Common myeloid progenitor, CD34-positive (primary cell): ENCODE data around the gene NME5.
"Not testable (repeated sequence)": the region's sequence is repeated elsewhere in the genome, so short reads cannot be mapped to it uniquely, and the experiment has no call there.

ENCODE experiments used
- CTCF ChIA-PET: fragments of 350-600 bp; sonication (Branson Sonifier 250); formaldehyde crosslinking; loops from one replicate; lab custom pipeline; 2021; ENCODE audit warnings: antibody characterized with exemption; lab: Charles Lee
- POLR2A ChIA-PET: fragments of 350-600 bp; sonication (Branson Sonifier 250); formaldehyde crosslinking; loops from one replicate; lab custom pipeline; 2021; ENCODE audit warnings: antibody characterized with exemption; lab: Charles Lee
- DNase-seq, 3 donors: peaks; one replicate each; pipeline versions ENCODE4 v3.0.0 to v3.0.0-alpha.2; 2013
- H3K27ac ChIP-seq, 2 experiments: 1 replicate in 1 of 2; 2 replicates in 1 of 2; pipeline ENCODE4 v1.7.0; 2013; ENCODE audit warnings: inconsistent platforms in 2 of 2, low read length in 2 of 2, mild to moderate bottlenecking in 2 of 2, low read depth in 1 of 2, moderate library complexity in 1 of 2; ENCODE audit not compliant: severe bottlenecking in 2 of 2, insufficient read depth in 1 of 2, poor library complexity in 1 of 2
- H3K27me3 ChIP-seq, 5 experiments: replicated peaks in 2 of 5; 1 replicate in 3 of 5; 2 replicates in 2 of 5; pipeline versions ENCODE4 v1.6.1 to v1.7.0; 2013; ENCODE audit warnings: low read length in 4 of 5, mild to moderate bottlenecking in 2 of 5, moderate library complexity in 2 of 5, inconsistent platforms in 1 of 5; ENCODE audit not compliant: insufficient read depth in 5 of 5, control insufficient read depth in 4 of 5
- H3K36me3 ChIP-seq, 4 experiments: 1 replicate in 2 of 4; 2 replicates in 2 of 4; pipeline versions ENCODE4 v1.6.1 to v1.7.0; 2013; ENCODE audit warnings: low read length in 3 of 4, control low read depth in 1 of 4, mild to moderate bottlenecking in 1 of 4; ENCODE audit not compliant: control insufficient read depth in 4 of 4, insufficient read depth in 4 of 4
- H3K4me1 ChIP-seq, 4 experiments: 1 replicate in 3 of 4; 2 replicates in 1 of 4; pipeline versions ENCODE4 v1.6.1 to v1.7.1; 2013; ENCODE audit warnings: low read length in 3 of 4, mild to moderate bottlenecking in 3 of 4, control low read depth in 1 of 4, inconsistent platforms in 1 of 4, moderate library complexity in 1 of 4; ENCODE audit not compliant: control insufficient read depth in 4 of 4, insufficient read depth in 4 of 4; ENCODE audit errors: control extremely low read depth in 1 of 4
- H3K4me3 ChIP-seq, 7 experiments: 1 replicate in 4 of 7; 2 replicates in 3 of 7; pipeline versions ENCODE4 v1.5.1 to v1.7.0; 2013; ENCODE audit warnings: mild to moderate bottlenecking in 7 of 7, low read length in 6 of 7, moderate library complexity in 6 of 7, inconsistent platforms in 2 of 7, low read depth in 2 of 7, control low read depth in 1 of 7; ENCODE audit not compliant: insufficient read depth in 4 of 7, control insufficient read depth in 1 of 7; ENCODE audit errors: extremely low read depth in 1 of 7
- H3K9me3 ChIP-seq, 5 experiments: 1 replicate in 4 of 5; 2 replicates in 1 of 5; pipeline versions ENCODE4 v1.6.1 to v1.7.1; 2013; ENCODE audit warnings: low read length in 4 of 5, mild to moderate bottlenecking in 2 of 5, inconsistent platforms in 1 of 5, low read depth in 1 of 5, moderate library complexity in 1 of 5; ENCODE audit not compliant: control insufficient read depth in 4 of 5, insufficient read depth in 2 of 5; ENCODE audit errors: control extremely low read depth in 1 of 5
- WGBS: methylation state at CpG from one replicate; pipeline ENCODE4 v1.1.5; 2013; ENCODE audit not compliant: insufficient coverage; 5-methylcytosine and 5-hydroxymethylcytosine counted together

NME5 gene

DNA sequence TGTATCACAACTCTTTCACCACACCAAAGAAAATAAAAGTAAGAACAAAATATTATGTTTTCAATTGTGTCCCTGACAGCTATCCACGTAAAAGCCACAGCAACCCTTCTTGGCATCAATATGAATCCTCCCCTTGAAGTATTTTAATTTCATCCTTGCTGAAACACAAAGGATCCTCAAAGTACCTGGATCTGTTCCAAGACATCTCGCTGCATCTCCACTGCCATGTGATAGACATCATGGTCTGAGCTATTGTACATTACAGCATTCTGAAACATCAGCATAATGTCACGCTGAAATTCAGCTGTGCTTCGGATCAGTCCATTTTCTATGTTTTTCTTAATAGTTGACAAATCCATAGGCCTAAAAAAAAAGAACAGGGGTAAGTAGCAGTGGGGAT is 21.5 kb upstream of the NME5 start:
- POLR2A ChIA-PET: interaction anchor here (0.6 kb wide), 1 partner anchor 30 kb away, joined by 4 read pairs; no protein-coding TSS in a partner anchor

DNA sequence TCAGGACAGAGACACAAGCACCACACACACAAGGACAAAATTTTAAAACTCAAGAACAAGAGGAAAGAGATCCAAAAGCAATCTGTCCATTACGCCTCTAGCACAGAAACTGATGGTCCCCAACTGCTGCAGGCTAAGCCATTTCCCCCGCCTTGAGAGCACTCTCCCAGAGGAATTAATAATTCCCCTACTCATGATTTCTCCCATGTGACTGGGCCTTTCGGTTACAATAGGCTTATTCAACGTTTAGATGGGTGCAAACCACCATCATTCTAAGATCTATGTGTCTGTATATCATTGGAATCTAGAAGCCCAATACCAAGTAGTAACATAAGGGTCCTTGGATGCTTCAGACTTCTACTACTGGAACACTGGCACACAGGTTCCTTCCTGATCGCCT is 20.4 kb upstream of the NME5 start:
- CTCF ChIA-PET: no interaction called here
- POLR2A ChIA-PET: no interaction called here
- no peaks in the 10 kb centered on the region for H3K9me3 ChIP-seq
- no peak for DNase-seq
- 97% methylated on average over 4 of the region's 5 CpGs for WGBS
- no peaks in the 10 kb centered on the region for H3K27me3 ChIP-seq
- no peak overlapping the region for H3K4me3 ChIP-seq
- H3K27ac ChIP-seq: no peak overlapping the region
- H3K36me3 ChIP-seq: peaks cover 52 to 82% (median 66%) of the 10 kb centered on the region in 4 experiments
- H3K4me1 ChIP-seq: no peaks in the 10 kb centered on the region

More for the DNA sequence above, 21.5 kb upstream of the NME5 start:
- H3K4me3 ChIP-seq: no peak overlapping the region
- H3K36me3 ChIP-seq: peaks cover 57 to 93% (median 75%) of the 10 kb centered on the region in 4 experiments
- no peaks in the 10 kb centered on the region for H3K4me1 ChIP-seq
- CTCF ChIA-PET: no interaction called here
- H3K27ac ChIP-seq: no peak overlapping the region
- 94% methylated on average over 2 of the region's 4 CpGs for WGBS
- DNase-seq: no peak
- no peaks in the 10 kb centered on the region for H3K27me3 ChIP-seq
- H3K9me3 ChIP-seq: no peaks in the 10 kb centered on the region

DNA sequence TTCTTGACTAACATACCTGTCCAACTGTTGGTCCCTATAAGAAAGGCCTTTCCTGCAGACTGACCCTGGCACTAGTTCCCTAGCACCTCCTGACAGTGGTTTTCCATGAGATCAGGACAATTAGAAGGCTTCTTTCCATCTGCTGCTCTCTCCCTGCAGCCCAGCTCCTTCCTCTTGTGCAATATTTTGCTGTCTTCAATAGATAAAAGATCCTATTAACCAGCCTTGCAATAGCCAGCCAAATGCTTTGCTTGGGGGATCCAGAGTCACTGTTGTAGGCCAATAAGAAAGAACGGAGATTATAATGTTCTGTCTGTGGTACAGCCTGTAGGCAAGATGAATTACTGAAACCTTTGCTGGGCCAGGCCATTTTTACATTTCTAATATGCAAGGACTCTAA is 18.4 kb upstream of the NME5 start:
- 100% methylated on average over 1 of the region's 1 CpG for WGBS
- no peaks in the 10 kb centered on the region for H3K9me3 ChIP-seq
- ChIA-PET CTCF (interaction anchor here (0.6 to 1.0 kb wide), 2 partner anchors 16 to 24 kb away, joined by 3 read pairs; no protein-coding TSS in a partner anchor), POLR2A (no interaction called here)
- H3K4me1 ChIP-seq: no peaks in the 10 kb centered on the region
- H3K27me3 ChIP-seq: no peaks in the 10 kb centered on the region
- peaks cover 36 to 62% (median 48%) of the 10 kb centered on the region in 4 experiments for H3K36me3 ChIP-seq
- DNase-seq: no peak
- no peak overlapping the region for H3K4me3 ChIP-seq
- H3K27ac ChIP-seq: no peak overlapping the region

DNA sequence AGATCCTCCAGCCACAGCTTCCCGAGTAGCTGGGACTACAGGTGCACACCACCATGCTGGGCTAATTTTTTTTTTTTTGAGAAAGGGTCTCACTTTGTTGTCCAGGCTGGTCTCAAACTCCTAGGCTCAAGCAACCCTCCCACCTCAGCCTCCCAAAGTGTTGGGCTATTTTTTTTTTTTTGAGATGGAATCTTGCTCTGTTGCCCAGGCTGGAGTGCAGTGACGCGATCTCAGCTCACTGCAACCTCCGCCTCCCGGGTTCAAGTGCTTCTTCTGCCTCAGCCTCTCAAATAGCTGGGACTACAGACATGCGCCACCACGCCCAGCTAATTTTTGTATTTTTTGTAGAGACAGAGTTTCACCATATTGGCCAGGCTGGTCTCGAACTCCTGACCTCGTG is 16.7 kb upstream of the NME5 start:
- not testable (repeated sequence) for H3K4me1 ChIP-seq, H3K27me3 ChIP-seq, H3K9me3 ChIP-seq, H3K4me3 ChIP-seq, H3K27ac ChIP-seq, DNase-seq
- WGBS: 99% methylated on average over 8 of the region's 9 CpGs
- ChIA-PET CTCF (interaction anchor here (0.6 to 0.7 kb wide), 3 partner anchors 29 to 143 kb away, joined by 3 read pairs; no protein-coding TSS in a partner anchor), POLR2A (interaction anchor here (0.7 kb wide), 1 partner anchor 129 kb away, joined by 5 read pairs; no protein-coding TSS in a partner anchor)
- H3K36me3 ChIP-seq: peaks cover 27 to 45% (median 36%) of the 10 kb centered on the region in 4 experiments

DNA sequence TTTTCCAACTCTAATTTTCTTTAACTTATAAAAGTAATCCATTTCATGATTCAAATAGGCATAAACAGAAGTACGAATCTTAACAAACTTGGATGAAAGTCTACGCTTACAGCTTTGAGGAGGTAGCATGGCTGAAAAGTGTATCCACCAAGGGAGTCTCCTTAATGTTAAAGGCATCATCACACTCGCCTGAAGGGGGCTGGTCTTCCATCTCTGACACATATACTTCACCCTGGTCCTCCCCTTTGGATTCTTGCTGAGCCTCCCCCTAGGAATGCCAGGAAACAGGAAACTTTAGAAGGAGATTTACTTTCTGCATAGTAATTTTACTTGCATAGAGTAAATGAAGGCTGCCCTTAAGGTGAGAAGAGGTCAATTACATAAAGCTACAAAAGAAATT is 10.3 kb upstream of the NME5 start:
- 60% methylated on average over 3 of the region's 3 CpGs for WGBS
- ChIA-PET CTCF (interaction anchor here (1.2 to 3.1 kb wide), 6 partner anchors 10 to 73 kb away, joined by 3 to 14 read pairs (median 4); partner anchors contain the start of gene NME5), POLR2A (interaction anchor here (0.8 kb wide), 1 partner anchor 31 kb away, joined by 3 read pairs; no protein-coding TSS in a partner anchor)

DNA sequence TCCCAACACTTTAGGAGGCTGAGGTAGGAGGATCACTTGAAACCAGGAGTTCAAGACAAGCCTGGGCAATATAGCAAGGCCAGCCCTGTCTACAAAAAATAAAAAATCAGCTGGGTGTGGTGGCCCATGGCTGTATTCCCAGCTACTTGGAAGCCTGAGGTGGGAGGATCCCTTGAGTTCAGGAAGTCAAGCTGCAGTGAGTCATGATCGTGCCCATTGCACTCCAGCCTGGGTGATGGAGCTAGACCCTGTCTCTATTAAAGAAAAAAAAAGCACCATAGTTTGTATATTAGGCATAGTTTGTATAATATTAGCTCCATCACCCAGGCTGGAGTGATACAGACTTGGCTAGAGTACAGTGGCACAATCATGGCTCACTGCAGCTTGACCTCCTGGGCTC is 9.6 kb upstream of the NME5 start:
- Histone ChIP-seq H3K27ac (no peak overlapping the region), H3K27me3 (no peaks in the 10 kb centered on the region), H3K36me3 (no peaks in the 10 kb centered on the region), H3K4me1 (no peaks in the 10 kb centered on the region), H3K4me3 (no peak overlapping the region), H3K9me3 (no peaks in the 10 kb centered on the region)
- CTCF ChIA-PET: interaction anchor here (1.1 to 3.1 kb wide), 6 partner anchors 9 to 72 kb away, joined by 3 to 14 read pairs (median 4); partner anchors contain the start of gene NME5
- DNase-seq: peak in 2 of 3 donors; percentile 9 to 19
- POLR2A ChIA-PET: no interaction called here
- no CpG with 5 or more reads among the region's 1 CpG for WGBS

More for the DNA sequence above, 10.3 kb upstream of the NME5 start:
- no peaks in the 10 kb centered on the region for H3K36me3 ChIP-seq
- H3K4me3 ChIP-seq: no peak overlapping the region
- H3K4me1 ChIP-seq: no peaks in the 10 kb centered on the region
- no peaks in the 10 kb centered on the region for H3K9me3 ChIP-seq
- H3K27me3 ChIP-seq: no peaks in the 10 kb centered on the region
- no peak for DNase-seq
- H3K27ac ChIP-seq: no peak overlapping the region

DNA sequence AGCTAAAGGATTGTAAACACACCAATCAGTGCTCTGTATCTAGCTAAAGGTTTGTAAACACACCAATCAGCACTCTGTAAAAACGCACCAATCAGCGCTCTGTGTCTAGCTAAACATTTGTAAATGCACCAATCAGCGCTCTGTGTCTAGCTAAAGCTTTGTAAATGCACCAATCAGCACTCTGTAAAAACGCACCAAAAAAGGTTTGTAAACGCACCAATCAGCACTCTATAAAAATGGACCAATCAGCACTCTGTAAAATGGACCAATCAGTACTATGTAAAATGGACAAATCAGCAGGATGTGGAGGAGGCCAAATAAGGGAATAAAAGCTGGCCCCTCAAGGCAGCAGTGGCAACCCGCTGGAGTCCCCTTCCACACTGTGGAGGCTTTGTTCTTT is 4.3 kb upstream of the NME5 start:
- H3K27ac ChIP-seq, H3K4me3 ChIP-seq, H3K36me3 ChIP-seq, H3K9me3 ChIP-seq, H3K27me3 ChIP-seq, DNase-seq, POLR2A ChIA-PET: not testable (repeated sequence)
- CTCF ChIA-PET: interaction anchor here (0.9 to 3.4 kb wide), 6 partner anchors 9 to 75 kb away, joined by 3 to 11 read pairs (median 3); no protein-coding TSS in a partner anchor
- peaks cover 9 to 12% (median 10%) of the 10 kb centered on the region in 4 experiments for H3K4me1 ChIP-seq
- WGBS: 93% methylated on average over 4 of the region's 6 CpGs
